IMR-90 (cell line): ENCODE data around the gene CNGB1. TPM values are rescaled to one million over a fixed set of nuclear protein-coding genes. Genes with fewer than 3 reads are reported as not detected.

ENCODE experiments used
- ATAC-seq: fragments of 200-7000 bp; cut with Tn5 transposase; 2 replicates; pipeline ENCODE4 v1.9.1; 2020; ENCODE audit warnings: low read depth, mild to moderate bottlenecking, moderate library complexity
- BruUV-seq: library from RNA; stranded (reverse); fragments of 400-500 nt; replicated peaks from 2 replicates; lab custom pipeline; 2021; lab: Mats Ljungman, UMichigan
- CTCF ChIA-PET: fragments of 300-600 bp; formaldehyde crosslinking; extraction: SDS; loops from one replicate; lab custom pipeline; 2021; ENCODE audit warnings: antibody characterized with exemption; lab: Yijun Ruan, JAX
- POLR2A ChIA-PET: fragments of 300-600 bp; sonication (Branson Sonifier 250); formaldehyde crosslinking; loops from one replicate; lab custom pipeline; 2022; ENCODE audit warnings: antibody characterized with exemption; ENCODE audit not compliant: unreplicated experiment; lab: Charles Lee
- DNase-seq: peaks from one replicate; pipeline ENCODE4 v3.0.0; 2013
- H2AFZ ChIP-seq: replicated peaks from 2 replicates; pipeline ENCODE3; 2013; ENCODE audit warnings: low read length, mild to moderate bottlenecking; ENCODE audit not compliant: poor library complexity
- H2AK5ac ChIP-seq: 2 replicates; pipeline ENCODE4 v1.6.1; 2013; ENCODE audit warnings: low read depth, low read length, inconsistent platforms
- H2AK9ac ChIP-seq: replicated peaks from 2 replicates; pipeline ENCODE3; 2013; ENCODE audit warnings: mild to moderate bottlenecking, low read depth, low read length, moderate library complexity; ENCODE audit not compliant: poor library complexity
- H2BK120ac ChIP-seq: 2 replicates; pipeline ENCODE4 v1.6.1; 2013; ENCODE audit warnings: low read depth, low read length, inconsistent platforms
- H2BK15ac ChIP-seq: 3 replicates; pipeline ENCODE4 v1.6.1; 2013; ENCODE audit warnings: low read depth, low read length, inconsistent platforms
- H2BK20ac ChIP-seq: 2 replicates; pipeline ENCODE4 v1.6.1; 2013; ENCODE audit warnings: low read depth, mild to moderate bottlenecking, inconsistent platforms, low read length, moderate library complexity
- H2BK5ac ChIP-seq: 2 replicates; pipeline ENCODE4 v1.6.1; 2013; ENCODE audit warnings: mild to moderate bottlenecking, low read depth, low read length, inconsistent platforms; ENCODE audit not compliant: poor library complexity, severe bottlenecking
- H3K14ac ChIP-seq: replicated peaks from 2 replicates; pipeline ENCODE4 v1.6.1; 2013; ENCODE audit warnings: low read depth, low read length, inconsistent platforms
- H3K18ac ChIP-seq: 2 replicates; pipeline ENCODE4 v1.6.1; 2013; ENCODE audit warnings: low read depth, low read length, control low read depth
- H3K23ac ChIP-seq: 2 replicates; pipeline ENCODE4 v1.6.1; 2013; ENCODE audit warnings: low read depth, low read length, inconsistent platforms
- H3K27ac ChIP-seq: 2 replicates; pipeline ENCODE4 v1.5.1; 2013; ENCODE audit warnings: mild to moderate bottlenecking, control low read depth, low read length; ENCODE audit not compliant: insufficient read depth
- H3K27me3 ChIP-seq: 2 replicates; pipeline ENCODE4 v1.6.1; 2013; ENCODE audit warnings: low read length; ENCODE audit not compliant: control insufficient read depth, insufficient read depth
- H3K36me3 ChIP-seq: 2 replicates; pipeline ENCODE4 v1.6.1; 2013; ENCODE audit warnings: low read length, mixed read lengths; ENCODE audit not compliant: control insufficient read depth, insufficient read depth
- H3K4ac ChIP-seq: 2 replicates; pipeline ENCODE4 v1.6.1; 2013; ENCODE audit warnings: low read depth, low read length, inconsistent platforms
- H3K4me1 ChIP-seq: 2 replicates; pipeline ENCODE4 v1.6.1; 2013; ENCODE audit warnings: low read length, mixed read lengths; ENCODE audit not compliant: control insufficient read depth, insufficient read depth
- H3K4me2 ChIP-seq: 2 replicates; pipeline ENCODE4 v1.6.1; 2013; ENCODE audit warnings: low read depth, mild to moderate bottlenecking, control low read depth, low read length, moderate library complexity
- H3K4me3 ChIP-seq: 2 replicates; pipeline ENCODE4 v1.5.1; 2013; ENCODE audit warnings: low read depth, mild to moderate bottlenecking, control low read depth, low read length, moderate library complexity; ENCODE audit not compliant: insufficient read depth
- H3K56ac ChIP-seq: 2 replicates; pipeline ENCODE4 v1.6.1; 2013; ENCODE audit warnings: low read length, inconsistent platforms; ENCODE audit not compliant: insufficient read depth; ENCODE audit errors: extremely low read depth
- H3K79me1 ChIP-seq, 2 experiments: 2 replicates each; pipeline ENCODE4 v1.6.1; 2013; ENCODE audit warnings: low read length in 2 of 2, inconsistent platforms in 1 of 2, low read depth in 1 of 2
- H3K9ac ChIP-seq: 2 replicates; pipeline ENCODE4 v1.6.1; 2013; ENCODE audit warnings: low read depth, low read length, control low read depth
- H3K9me1 ChIP-seq: 2 replicates; pipeline ENCODE4 v1.6.1; 2013; ENCODE audit warnings: low read length, inconsistent platforms; ENCODE audit not compliant: insufficient read depth
- H3K9me3 ChIP-seq: 2 replicates; pipeline ENCODE4 v1.6.1; 2013; ENCODE audit warnings: low read length; ENCODE audit not compliant: control insufficient read depth, insufficient read depth
- H4K20me1 ChIP-seq: 2 replicates; pipeline ENCODE4 v1.6.1; 2013; ENCODE audit warnings: low read length, inconsistent platforms; ENCODE audit not compliant: insufficient read depth
- H4K5ac ChIP-seq: 2 replicates; pipeline ENCODE4 v1.6.1; 2013; ENCODE audit warnings: mild to moderate bottlenecking, low read depth, low read length, control low read depth
- H4K8ac ChIP-seq, 2 experiments: 2 replicates each; pipeline ENCODE4 v1.6.1; 2013; ENCODE audit warnings: low read depth in 2 of 2, low read length in 2 of 2, control low read depth in 1 of 2, inconsistent platforms in 1 of 2
- H4K91ac ChIP-seq: 2 replicates; pipeline ENCODE4 v1.6.1; 2013; ENCODE audit warnings: low read depth, low read length, inconsistent platforms; ENCODE audit not compliant: insufficient read depth
- BHLHE40 ChIP-seq: fragments of 150-350 bp; IDR thresholded peaks from 2 replicates; pipeline ENCODE4 v1.6.1; 2016; ENCODE audit warnings: mild to moderate bottlenecking, low read depth, low read length
- CEBPB ChIP-seq: IDR thresholded peaks from 2 replicates; pipeline ENCODE4 v1.6.1; 2012; ENCODE audit warnings: low read depth, low read length, improper control_type of control experiment
- CHD1 ChIP-seq: IDR thresholded peaks from 2 replicates; pipeline ENCODE4 v1.6.1; 2012; ENCODE audit warnings: low read depth, low read length, improper control_type of control experiment
- FOS ChIP-seq: fragments of 150-350 bp; IDR thresholded peaks from 2 replicates; pipeline ENCODE4 v1.6.1; 2016; ENCODE audit warnings: low read depth, low read length
- MAFK ChIP-seq: IDR thresholded peaks from 2 replicates; pipeline ENCODE4 v1.6.1; 2012; ENCODE audit warnings: low read depth, low read length, improper control_type of control experiment
- MAZ ChIP-seq: IDR thresholded peaks from 2 replicates; pipeline ENCODE4 v1.6.1; 2012; ENCODE audit warnings: low read depth, mild to moderate bottlenecking, low read length, improper control_type of control experiment, moderate library complexity, borderline replicate concordance
- MXI1 ChIP-seq: IDR thresholded peaks from 2 replicates; pipeline ENCODE4 v1.6.1; 2012; ENCODE audit warnings: low read depth, mild to moderate bottlenecking, low read length, moderate library complexity, borderline replicate concordance
- NFE2L2 ChIP-seq: fragments of 150-350 bp; IDR thresholded peaks from 2 replicates; pipeline ENCODE4 v1.6.1; 2016; ENCODE audit warnings: low read depth, mild to moderate bottlenecking, low read length
- POLR2A ChIP-seq: IDR thresholded peaks from 2 replicates; pipeline ENCODE4 v1.6.1; 2012; ENCODE audit warnings: mild to moderate bottlenecking, low read depth, low read length
- RAD21 ChIP-seq: IDR thresholded peaks from 2 replicates; pipeline ENCODE4 v1.6.1; 2012; ENCODE audit warnings: low read length, improper control_type of control experiment
- RCOR1 ChIP-seq: IDR thresholded peaks from 2 replicates; pipeline ENCODE4 v1.6.1; 2012; ENCODE audit warnings: mild to moderate bottlenecking, low read length, improper control_type of control experiment; ENCODE audit not compliant: insufficient replicate concordance
- RFX5 ChIP-seq: IDR thresholded peaks from 2 replicates; pipeline ENCODE4 v1.8.0; 2012; ENCODE audit warnings: low read depth, mild to moderate bottlenecking, low read length, moderate library complexity
- SMC3 ChIP-seq: fragments of 150-350 bp; IDR thresholded peaks from 2 replicates; pipeline ENCODE4 v1.6.1; 2016; ENCODE audit warnings: low read depth, mild to moderate bottlenecking, antibody characterized with exemption, low read length, moderate library complexity
- dilution Hi-C: fragments of 300-500 bp; cut with HindIII; formaldehyde crosslinking; loops from one replicate; pipeline ENCODE4 v1.14.3; 2018; ENCODE audit warnings: low sequenced_read_pairs; ENCODE audit not compliant: unreplicated experiment
- in situ Hi-C: fragments of 300-500 bp; cut with MboI; formaldehyde crosslinking; loops from 3 replicates; pipeline ENCODE4 v1.14.3; 2019; ENCODE audit warnings: low sequenced_read_pairs, inconsistent platforms, mixed read lengths
- intact Hi-C: fragments of 100-400 bp; cut with micrococcal nuclease; formaldehyde crosslinking; loops from 2 replicates; pipeline ENCODE4 v1.10.0; 2022
- polyA plus RNA-seq, 3 experiments: library from polyadenylated mRNA; depleted of rRNA; stranded (reverse); fragments of >200 nt; gene quantifications; 2 replicates each; pipeline ENCODE4 v1.2.3, GENCODE V29; 2012; ENCODE audit warnings: low replicate concordance in 1 of 3
- total RNA-seq: library from RNA; depleted of rRNA; stranded (reverse); fragments of >200 nt; gene quantifications from 2 replicates; pipeline ENCODE4 v1.2.3, GENCODE V29; 2012
- TF ChIP-seq, protein P1 (sequence below): conservative IDR thresholded peaks from 2 replicates; pipeline ENCODE4 v1.5.1; 2012; ENCODE audit warnings: mild to moderate bottlenecking, low read depth, low read length, improper control_type of control experiment
- TF ChIP-seq, protein P2 (sequence below): fragments of 150-350 bp; IDR thresholded peaks from 2 replicates; pipeline ENCODE4 v1.6.1; 2016; ENCODE audit warnings: low read depth, mild to moderate bottlenecking, low read length, moderate library complexity, borderline replicate concordance
- TF ChIP-seq, protein P3 (sequence below): fragments of 150-350 bp; IDR thresholded peaks from 2 replicates; pipeline ENCODE4 v1.6.1; 2017; ENCODE audit warnings: mild to moderate bottlenecking, antibody characterized with exemption, low read length, low read depth

The CNGB1 gene
- total and polyA plus RNA-seq, 2 of the 4 experiments (the other 2 are of a cell fraction), result not detected

DNA sequence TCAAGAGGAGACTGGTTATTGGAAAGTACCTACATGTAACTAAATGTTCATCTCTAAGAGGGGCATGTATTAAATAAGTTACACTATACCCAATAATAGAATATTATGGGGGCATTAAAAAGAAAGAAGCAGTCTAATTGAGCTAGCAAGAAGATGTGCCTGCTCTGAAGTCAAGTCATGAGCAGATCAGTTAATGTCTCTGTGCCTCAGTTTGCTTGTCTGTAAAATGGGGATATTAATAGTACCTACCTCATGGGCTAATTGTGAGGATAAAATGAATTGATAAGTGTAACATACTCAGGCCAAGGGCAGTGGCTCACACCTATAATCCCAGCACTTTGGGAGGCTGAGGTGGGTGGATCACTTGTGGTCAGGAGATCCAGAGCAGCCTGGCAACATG, 3.0 kb downstream of the CNGB1 start:
- Histone ChIP-seq H2BK5ac (no peak overlapping the region), H2BK20ac (no peak overlapping the region), H2AK5ac (no peak overlapping the region), H2BK15ac (no peak overlapping the region), H2BK120ac (no peak overlapping the region), H3K4me2 (no peak overlapping the region), H3K4me3 (no peak overlapping the region), H3K79me1 (no peaks in the 10 kb centered on the region), H4K20me1 (no peaks in the 10 kb centered on the region), H3K27ac (no peak overlapping the region), H4K91ac (no peak overlapping the region), H3K9me3 (peaks cover 2% of the 10 kb centered on the region; the same call in 1 of the 2 replicates), H3K14ac (no peak overlapping the region), H3K4ac (no peak overlapping the region), H3K23ac (no peak overlapping the region), H4K5ac (no peak overlapping the region), H3K56ac (no peak overlapping the region), H3K18ac (no peak overlapping the region), H4K8ac (no peak overlapping the region), H2AFZ (no peak overlapping the region), H3K27me3 (peaks cover 43% of the 10 kb centered on the region), H3K9me1 (no peaks in the 10 kb centered on the region), H2AK9ac (no peak overlapping the region), H3K4me1 (no peaks in the 10 kb centered on the region; the same call in 1 of the 2 replicates), H3K36me3 (no peaks in the 10 kb centered on the region), H3K9ac (no peak overlapping the region)
- POLR2A ChIA-PET, result no interaction called here
- dilution Hi-C loops, result no loop called here
- CTCF ChIA-PET, result no interaction called here
- TF ChIP-seq RCOR1, result no peak
- TF ChIP-seq, protein P1, sequence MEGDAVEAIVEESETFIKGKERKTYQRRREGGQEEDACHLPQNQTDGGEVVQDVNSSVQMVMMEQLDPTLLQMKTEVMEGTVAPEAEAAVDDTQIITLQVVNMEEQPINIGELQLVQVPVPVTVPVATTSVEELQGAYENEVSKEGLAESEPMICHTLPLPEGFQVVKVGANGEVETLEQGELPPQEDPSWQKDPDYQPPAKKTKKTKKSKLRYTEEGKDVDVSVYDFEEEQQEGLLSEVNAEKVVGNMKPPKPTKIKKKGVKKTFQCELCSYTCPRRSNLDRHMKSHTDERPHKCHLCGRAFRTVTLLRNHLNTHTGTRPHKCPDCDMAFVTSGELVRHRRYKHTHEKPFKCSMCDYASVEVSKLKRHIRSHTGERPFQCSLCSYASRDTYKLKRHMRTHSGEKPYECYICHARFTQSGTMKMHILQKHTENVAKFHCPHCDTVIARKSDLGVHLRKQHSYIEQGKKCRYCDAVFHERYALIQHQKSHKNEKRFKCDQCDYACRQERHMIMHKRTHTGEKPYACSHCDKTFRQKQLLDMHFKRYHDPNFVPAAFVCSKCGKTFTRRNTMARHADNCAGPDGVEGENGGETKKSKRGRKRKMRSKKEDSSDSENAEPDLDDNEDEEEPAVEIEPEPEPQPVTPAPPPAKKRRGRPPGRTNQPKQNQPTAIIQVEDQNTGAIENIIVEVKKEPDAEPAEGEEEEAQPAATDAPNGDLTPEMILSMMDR, result no peak
- TF ChIP-seq, protein P2, sequence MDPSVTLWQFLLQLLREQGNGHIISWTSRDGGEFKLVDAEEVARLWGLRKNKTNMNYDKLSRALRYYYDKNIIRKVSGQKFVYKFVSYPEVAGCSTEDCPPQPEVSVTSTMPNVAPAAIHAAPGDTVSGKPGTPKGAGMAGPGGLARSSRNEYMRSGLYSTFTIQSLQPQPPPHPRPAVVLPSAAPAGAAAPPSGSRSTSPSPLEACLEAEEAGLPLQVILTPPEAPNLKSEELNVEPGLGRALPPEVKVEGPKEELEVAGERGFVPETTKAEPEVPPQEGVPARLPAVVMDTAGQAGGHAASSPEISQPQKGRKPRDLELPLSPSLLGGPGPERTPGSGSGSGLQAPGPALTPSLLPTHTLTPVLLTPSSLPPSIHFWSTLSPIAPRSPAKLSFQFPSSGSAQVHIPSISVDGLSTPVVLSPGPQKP, result no peak
- no peak for TF ChIP-seq BHLHE40
- no peak for TF ChIP-seq RAD21
- no peak for TF ChIP-seq NFE2L2
- TF ChIP-seq, protein P3, sequence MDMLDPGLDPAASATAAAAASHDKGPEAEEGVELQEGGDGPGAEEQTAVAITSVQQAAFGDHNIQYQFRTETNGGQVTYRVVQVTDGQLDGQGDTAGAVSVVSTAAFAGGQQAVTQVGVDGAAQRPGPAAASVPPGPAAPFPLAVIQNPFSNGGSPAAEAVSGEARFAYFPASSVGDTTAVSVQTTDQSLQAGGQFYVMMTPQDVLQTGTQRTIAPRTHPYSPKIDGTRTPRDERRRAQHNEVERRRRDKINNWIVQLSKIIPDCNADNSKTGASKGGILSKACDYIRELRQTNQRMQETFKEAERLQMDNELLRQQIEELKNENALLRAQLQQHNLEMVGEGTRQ, result no peak
- TF ChIP-seq FOS, result no peak
- no peak for TF ChIP-seq CHD1
- TF ChIP-seq MXI1, result no peak
- no peak for TF ChIP-seq SMC3
- TF ChIP-seq CEBPB, result no peak
- no peak for TF ChIP-seq MAFK
- TF ChIP-seq POLR2A, result no peak
- no peak for TF ChIP-seq MAZ
- no peak for TF ChIP-seq RFX5
- in situ Hi-C loops, result no loop called here
- intact Hi-C loops, result no loop called here
- ATAC-seq, result no peak
- no TSS peak for BruUV-seq
- DNase-seq, result no peak
